SK-N-SH treated with all-trans-retinoic acid at 6 μM for 48 hours (cell line): ENCODE data around the gene COPS8.

Source experiments
- ATAC-seq: fragments of 200-7000 bp; cut with Tn5 transposase; 3 replicates; pipeline ENCODE4 v1.9.1; 2020; ENCODE audit warnings: mild to moderate bottlenecking, moderate library complexity
- ARNTL ChIP-seq: fragments of 450-650 bp; formaldehyde crosslinking; IDR thresholded peaks from 2 replicates; pipeline ENCODE4 v1.5.0; 2020; ENCODE audit warnings: low read depth, mild to moderate bottlenecking, moderate library complexity, borderline replicate concordance
- BACH2 ChIP-seq: fragments of 250-450 bp; sonication (Bioruptor Pico); IDR thresholded peaks from 2 replicates; pipeline ENCODE4 v1.9.0; 2021; ENCODE audit warnings: mild to moderate bottlenecking, borderline replicate concordance
- CREB5 ChIP-seq: fragments of 250-450 bp; sonication (Bioruptor Pico); IDR thresholded peaks from 2 replicates; pipeline ENCODE4 v1.5.1; 2020; ENCODE audit warnings: low read depth, mild to moderate bottlenecking, moderate library complexity
- CSDC2 ChIP-seq: fragments of 250-450 bp; sonication (Bioruptor Pico); IDR thresholded peaks from 2 replicates; pipeline ENCODE4 v1.5.0; 2020; ENCODE audit warnings: mild to moderate bottlenecking, moderate library complexity
- CSRNP3 ChIP-seq: fragments of 250-450 bp; sonication (Bioruptor Pico); IDR thresholded peaks from 2 replicates; pipeline ENCODE4 v1.5.1; 2021; ENCODE audit warnings: mild to moderate bottlenecking, moderate library complexity
- ESRRG ChIP-seq: fragments of 250-450 bp; sonication (Bioruptor Pico); IDR thresholded peaks from 2 replicates; pipeline ENCODE4 v1.6.1; 2021; ENCODE audit warnings: mild to moderate bottlenecking
- GLIS3 ChIP-seq: fragments of 250-450 bp; sonication (Bioruptor Pico); IDR thresholded peaks from 2 replicates; pipeline ENCODE4 v1.5.0; 2020; ENCODE audit warnings: mild to moderate bottlenecking, moderate library complexity
- ISL1 ChIP-seq: fragments of 250-450 bp; sonication (Bioruptor Pico); IDR thresholded peaks from 2 replicates; pipeline ENCODE4 v2.1.2; 2022; ENCODE audit warnings: mild to moderate bottlenecking, moderate library complexity
- OSR1 ChIP-seq: fragments of 250-450 bp; sonication (Bioruptor Pico); IDR thresholded peaks from 2 replicates; pipeline ENCODE4 v1.8.0; 2022; ENCODE audit warnings: moderate library complexity, mild to moderate bottlenecking, inconsistent platforms
- POU6F1 ChIP-seq: fragments of 250-450 bp; sonication (Bioruptor Pico); IDR thresholded peaks from 2 replicates; pipeline ENCODE4 v1.8.0; 2021; ENCODE audit warnings: low read depth, mild to moderate bottlenecking, moderate library complexity, borderline replicate concordance
- PPARA ChIP-seq: fragments of 250-450 bp; sonication (Bioruptor Pico); IDR thresholded peaks from 2 replicates; pipeline ENCODE4 v1.5.0; 2020; ENCODE audit warnings: mild to moderate bottlenecking, borderline replicate concordance
- RARB ChIP-seq: fragments of 250-450 bp; sonication (Bioruptor Pico); IDR thresholded peaks from 2 replicates; pipeline ENCODE4 v1.8.0; 2021; ENCODE audit warnings: mild to moderate bottlenecking, moderate library complexity
- SNAI2 ChIP-seq: fragments of 250-450 bp; sonication (Bioruptor Pico); IDR thresholded peaks from 2 replicates; pipeline ENCODE4 v1.5.0; 2020; ENCODE audit warnings: mild to moderate bottlenecking, moderate library complexity
- TSHZ2 ChIP-seq: fragments of 250-450 bp; sonication (Bioruptor Pico); IDR thresholded peaks from 2 replicates; pipeline ENCODE4 v1.5.0; 2020; ENCODE audit warnings: mild to moderate bottlenecking, moderate library complexity
- ZC3H10 ChIP-seq: fragments of 250-450 bp; sonication (Bioruptor Pico); IDR thresholded peaks from 2 replicates; pipeline ENCODE4 v1.5.1; 2021; ENCODE audit warnings: mild to moderate bottlenecking, moderate library complexity
- ZFP3 ChIP-seq: fragments of 250-450 bp; sonication (Bioruptor Pico); IDR thresholded peaks from 2 replicates; pipeline ENCODE4 v1.5.0; 2020; ENCODE audit warnings: mild to moderate bottlenecking, moderate library complexity
- ZFP30 ChIP-seq: fragments of 450-650 bp; formaldehyde crosslinking; IDR thresholded peaks from 2 replicates; pipeline ENCODE4 v1.5.0; 2022; ENCODE audit warnings: mild to moderate bottlenecking, moderate library complexity
- ZNF70 ChIP-seq: fragments of 450-650 bp; formaldehyde crosslinking; IDR thresholded peaks from 2 replicates; pipeline ENCODE4 v1.5.0; 2020; ENCODE audit warnings: mild to moderate bottlenecking, moderate library complexity
- ZNF8 ChIP-seq: fragments of 450-650 bp; formaldehyde crosslinking; IDR thresholded peaks from 2 replicates; pipeline ENCODE4 v1.5.0; 2020; ENCODE audit warnings: mild to moderate bottlenecking, moderate library complexity
- TF ChIP-seq, protein P1 (sequence below): fragments of 250-450 bp; sonication (Bioruptor Pico); IDR thresholded peaks from 2 replicates; pipeline ENCODE4 v1.8.0; 2020; ENCODE audit warnings: mild to moderate bottlenecking, moderate library complexity, borderline replicate concordance

COPS8 gene

GRCh38 chr2:237130562-237131421 lies 45.1 kb downstream of the COPS8 start:
- TF ChIP-seq RARB (CRISPR knock-in tag) (no peak), POU6F1 (CRISPR knock-in tag) (no peak), ESRRG (CRISPR knock-in tag) (no peak), ZFP30 (CRISPR knock-in tag) (no peak), CSRNP3 (CRISPR knock-in tag) (no peak), OSR1 (CRISPR knock-in tag) (no peak), ISL1 (no peak), ZNF8 (CRISPR knock-in tag) (no peak), SNAI2 (CRISPR knock-in tag) (no peak), GLIS3 (CRISPR knock-in tag) (no peak), BACH2 (CRISPR knock-in tag) (no peak), ARNTL (CRISPR knock-in tag) (no peak), ZC3H10 (CRISPR knock-in tag) (no peak), CSDC2 (CRISPR knock-in tag) (no peak), TSHZ2 (CRISPR knock-in tag) (no peak), ZFP3 (CRISPR knock-in tag) (no peak), CREB5 (no peak), ZNF70 (CRISPR knock-in tag) (no peak)
- TF ChIP-seq, protein P1, sequence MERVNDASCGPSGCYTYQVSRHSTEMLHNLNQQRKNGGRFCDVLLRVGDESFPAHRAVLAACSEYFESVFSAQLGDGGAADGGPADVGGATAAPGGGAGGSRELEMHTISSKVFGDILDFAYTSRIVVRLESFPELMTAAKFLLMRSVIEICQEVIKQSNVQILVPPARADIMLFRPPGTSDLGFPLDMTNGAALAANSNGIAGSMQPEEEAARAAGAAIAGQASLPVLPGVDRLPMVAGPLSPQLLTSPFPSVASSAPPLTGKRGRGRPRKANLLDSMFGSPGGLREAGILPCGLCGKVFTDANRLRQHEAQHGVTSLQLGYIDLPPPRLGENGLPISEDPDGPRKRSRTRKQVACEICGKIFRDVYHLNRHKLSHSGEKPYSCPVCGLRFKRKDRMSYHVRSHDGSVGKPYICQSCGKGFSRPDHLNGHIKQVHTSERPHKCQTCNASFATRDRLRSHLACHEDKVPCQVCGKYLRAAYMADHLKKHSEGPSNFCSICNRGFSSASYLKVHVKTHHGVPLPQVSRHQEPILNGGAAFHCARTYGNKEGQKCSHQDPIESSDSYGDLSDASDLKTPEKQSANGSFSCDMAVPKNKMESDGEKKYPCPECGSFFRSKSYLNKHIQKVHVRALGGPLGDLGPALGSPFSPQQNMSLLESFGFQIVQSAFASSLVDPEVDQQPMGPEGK (CRISPR knock-in tag), result no peak
- ATAC-seq, result no peak

DNA sequence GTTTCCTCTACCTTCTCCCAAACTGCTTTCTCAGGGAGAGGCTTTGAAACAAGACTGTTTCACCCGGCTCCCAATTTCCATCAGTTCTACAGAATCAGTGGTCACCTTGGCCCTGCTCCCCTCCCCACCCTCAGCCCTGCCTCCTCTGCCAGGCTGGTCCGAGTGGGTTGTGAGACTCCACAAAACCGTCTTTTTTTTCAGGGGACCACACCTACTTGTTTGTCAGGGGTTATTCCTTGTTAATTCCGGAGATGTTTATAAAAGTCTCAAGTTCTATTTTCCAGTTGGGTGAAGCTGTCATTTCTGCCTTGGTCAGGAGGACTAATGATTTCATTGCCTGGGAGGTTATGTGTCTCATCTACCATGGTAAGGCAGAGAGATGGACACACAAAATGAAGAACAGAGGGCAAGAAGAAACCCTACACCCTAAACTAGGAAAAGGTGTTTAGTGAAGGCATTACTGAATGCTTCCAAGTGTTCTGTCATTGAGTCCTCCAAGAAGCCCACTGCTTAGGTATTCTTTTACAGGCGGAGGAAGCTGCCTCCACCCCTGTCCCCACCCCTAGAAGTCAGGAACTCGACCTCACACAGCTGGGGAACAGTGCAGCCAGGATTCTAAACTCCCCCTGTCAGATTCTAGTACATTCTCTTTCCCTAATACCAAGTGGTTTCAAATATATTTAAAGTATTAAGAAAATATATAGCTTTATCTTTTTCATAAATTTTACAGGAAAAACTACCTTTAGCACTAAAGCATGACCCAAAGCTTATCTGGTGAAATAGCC lies 46.3 kb downstream of the COPS8 start:
- ATAC-seq, result no peak
- TF ChIP-seq CSRNP3 (CRISPR knock-in tag) (no peak), ZNF8 (CRISPR knock-in tag) (no peak), CSDC2 (CRISPR knock-in tag) (no peak), POU6F1 (CRISPR knock-in tag) (no peak), PPARA (CRISPR knock-in tag) (no peak), GLIS3 (CRISPR knock-in tag) (no peak), ZNF70 (CRISPR knock-in tag) (no peak), ESRRG (CRISPR knock-in tag) (no peak), ARNTL (CRISPR knock-in tag) (no peak), TSHZ2 (CRISPR knock-in tag) (no peak), BACH2 (CRISPR knock-in tag) (no peak)
